Myocyte (in vitro differentiated cells): ENCODE data around the gene FAM181A. TPM values are rescaled to one million over a fixed set of nuclear protein-coding genes. Genes with fewer than 3 reads are reported as not detected.

Experiments used
- DNase-seq: peaks from one replicate; pipeline ENCODE4 v3.0.0-alpha.2; 2012; ENCODE audit warnings: low read depth
- total RNA-seq: library from RNA; depleted of rRNA; stranded (reverse); fragments of >200 nt; gene quantifications from 2 replicates; pipeline ENCODE4 v1.2.3, GENCODE V29; 2014

Gene FAM181A
- total RNA-seq, 1 donor from 2014 or later: not detected

- DNase-seq: no peak
Observed at GRCh38 chr14:93960774-93961438, 33.8 kb downstream of the FAM181A start.

- DNase-seq: no peak
Observed at GRCh38 chr14:93961620-93962019, 34.5 kb downstream of the FAM181A start.

- peak; percentile 84 for DNase-seq
Observed at GRCh38 chr14:93962701-93963601, 35.8 kb downstream of the FAM181A start.

GRCh38 chr14:93963692-93964091 lies 36.5 kb downstream of the FAM181A start:
- no peak for DNase-seq

GRCh38 chr14:93964281-93964680 lies 37.1 kb downstream of the FAM181A start:
- DNase-seq: no peak

- DNase-seq: no peak
Observed at GRCh38 chr14:93964820-93965286, 37.7 kb downstream of the FAM181A start.

- peak; percentile 49 for DNase-seq
Observed at GRCh38 chr14:93965287-93965821, 38.2 kb downstream of the FAM181A start.

- no peak for DNase-seq
Observed at GRCh38 chr14:93965946-93966474, 38.9 kb downstream of the FAM181A start.

GRCh38 chr14:93967637-93968250 lies 40.6 kb downstream of the FAM181A start:
- DNase-seq: no peak

- DNase-seq: no peak
Observed at GRCh38 chr14:93969082-93969828, 42.1 kb downstream of the FAM181A start.

- DNase-seq: no peak
Observed at GRCh38 chr14:93970585-93970964, 43.4 kb downstream of the FAM181A start.

- peak; percentile 51 for DNase-seq
Observed at GRCh38 chr14:93970965-93971634, 44.0 kb downstream of the FAM181A start.

GRCh38 chr14:93971635-93972027 lies 44.5 kb downstream of the FAM181A start:
- no peak for DNase-seq

- no peak for DNase-seq
Observed at GRCh38 chr14:93972618-93973205, 45.6 kb downstream of the FAM181A start.

- DNase-seq: peak; percentile 59
Observed at GRCh38 chr14:93973607-93974006, 46.5 kb downstream of the FAM181A start.

GRCh38 chr14:93974299-93974698 lies 47.2 kb downstream of the FAM181A start:
- DNase-seq: peak; percentile 88

GRCh38 chr14:93974833-93975232 lies 47.7 kb downstream of the FAM181A start:
- peak; percentile 96 for DNase-seq

GRCh38 chr14:93975791-93976476 lies 48.8 kb downstream of the FAM181A start:
- DNase-seq: no peak

- no peak for DNase-seq
Observed at GRCh38 chr14:93976477-93977057, 49.4 kb downstream of the FAM181A start, which contains the start of gene ASB2. TSS of gene ASB2 (minus strand) at chr14:93976570. CDS start at chr14:93964539, 12,031 bp downstream.
